ENCODE measurements around the gene PEX14.

The PEX14 gene

GRCh38 chr1:10546896-10547295 lies 72.1 kb downstream of the PEX14 start:
- DNase-seq (ENCODE audit: low read depth) = no peak
- TF ChIP-seq CTCF (conservative IDR thresholded peaks at IDR 0.05; ENCODE audit: low read depth, low read length) = no peak
- no peak overlapping the region for H3K4me3 ChIP-seq (ENCODE audit: low read depth, low read length)

GRCh38 chr1:10549904-10550664 lies 75.3 kb downstream of the PEX14 start:
- no peak for DNase-seq (ENCODE audit: low read depth)
- no peak overlapping the region for H3K4me3 ChIP-seq (ENCODE audit: low read depth, low read length)
- TF ChIP-seq CTCF (conservative IDR thresholded peaks at IDR 0.05; ENCODE audit: low read depth, low read length) = no peak

GRCh38 chr1:10553118-10553517 lies 78.4 kb downstream of the PEX14 start:
- TF ChIP-seq CTCF (conservative IDR thresholded peaks at IDR 0.05; ENCODE audit: low read depth, low read length) = no peak
- no peak for DNase-seq (ENCODE audit: low read depth)

GRCh38 chr1:10555635-10556429 lies 81.1 kb downstream of the PEX14 start:
- TF ChIP-seq CTCF (conservative IDR thresholded peaks at IDR 0.05; ENCODE audit: low read depth, low read length) = no peak
- DNase-seq (ENCODE audit: low read depth) = no peak
- H3K4me3 ChIP-seq (ENCODE audit: low read depth, low read length) = no peak overlapping the region

More at GRCh38 chr1:10553118-10553517, 78.4 kb downstream of the PEX14 start:
- no peak overlapping the region for H3K4me3 ChIP-seq (ENCODE audit: low read depth, low read length)

- no peak for TF ChIP-seq CTCF (conservative IDR thresholded peaks at IDR 0.05; ENCODE audit: low read depth, low read length)
- H3K4me3 ChIP-seq (ENCODE audit: low read depth, low read length) = no peak overlapping the region
Observed at GRCh38 chr1:10556430-10557005, 81.8 kb downstream of the PEX14 start.

GRCh38 chr1:10557714-10558113 lies 83.0 kb downstream of the PEX14 start:
- DNase-seq (ENCODE audit: low read depth) = no peak
- H3K4me3 ChIP-seq (ENCODE audit: low read depth, low read length) = no peak overlapping the region
- no peak for TF ChIP-seq CTCF (conservative IDR thresholded peaks at IDR 0.05; ENCODE audit: low read depth, low read length)

More at GRCh38 chr1:10556430-10557005, 81.8 kb downstream of the PEX14 start:
- no peak for DNase-seq (ENCODE audit: low read depth)

Measured in choroid plexus epithelial cell (primary cell).